Stimulated activated CD4-positive, alpha-beta T cell treated with anti-CD3 and anti-CD28 coated beads, Interleukin-12 subunit alpha, Interleukin-12 subunit beta, amount 100 ng/mL, for 4 hours (primary cell): Measurements from ENCODE around the gene CNIH1.
"Not testable (repeated sequence)": the region's sequence is repeated elsewhere in the genome, so short reads cannot be mapped to it uniquely, and the experiment has no call there.

ENCODE experiments used
- DNase-seq: peaks from one replicate; pipeline ENCODE4 v3.0.0-alpha.2; 2020

CNIH1 gene

DNA sequence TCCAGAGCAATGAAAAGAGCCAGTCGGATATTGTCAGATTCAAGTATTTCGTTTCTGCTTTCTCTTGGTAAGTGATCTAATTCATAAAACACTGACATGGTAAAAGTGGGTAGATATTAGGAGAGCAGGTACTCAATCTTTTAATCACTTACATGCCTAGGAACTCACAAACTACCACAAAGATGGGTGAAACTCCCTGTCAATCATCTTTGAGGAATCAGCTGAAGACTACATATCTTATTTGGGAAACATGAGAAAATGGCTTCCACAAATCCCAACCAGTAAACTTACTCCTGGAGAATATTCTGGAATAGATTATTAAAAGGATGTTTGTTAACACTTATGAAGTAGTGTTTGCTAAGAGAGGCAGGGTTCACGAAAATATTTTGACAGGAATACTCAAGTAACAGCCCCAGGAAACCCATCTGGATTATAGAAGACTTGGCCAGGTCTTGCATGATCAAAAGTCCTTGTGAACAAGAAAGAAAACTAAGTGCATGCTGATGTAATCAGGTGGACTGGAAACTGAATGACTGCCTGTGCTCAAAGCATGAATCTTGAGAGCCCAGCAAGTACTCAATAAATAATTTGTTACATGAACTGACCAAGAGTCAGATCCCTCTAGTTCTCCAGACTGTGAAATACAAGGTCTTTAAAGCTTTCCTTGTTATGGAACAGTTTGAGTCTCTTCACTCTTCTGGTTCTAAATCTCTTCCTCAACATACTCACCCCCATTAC, 15.5 kb downstream of the CNIH1 start:
- DNase-seq = no peak

DNA sequence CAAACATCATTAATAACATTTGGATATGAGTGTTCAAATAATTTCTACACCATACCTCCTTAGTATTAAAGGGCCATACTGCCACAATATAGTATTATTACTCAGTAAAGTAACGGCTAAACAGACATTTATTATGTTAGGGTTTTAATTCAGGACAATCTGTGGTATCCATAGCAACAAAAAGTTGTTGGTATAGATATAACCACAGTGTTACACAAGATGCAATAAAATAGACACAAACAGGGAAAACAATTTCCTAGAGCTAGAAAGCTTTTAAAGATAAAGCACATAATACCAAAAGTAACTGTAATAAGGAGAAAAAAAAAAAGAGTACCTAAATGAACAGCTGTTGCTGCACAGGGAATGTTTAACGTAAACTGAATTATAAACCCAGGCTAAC, 16.1 kb downstream of the CNIH1 start:
- DNase-seq = no peak

DNA sequence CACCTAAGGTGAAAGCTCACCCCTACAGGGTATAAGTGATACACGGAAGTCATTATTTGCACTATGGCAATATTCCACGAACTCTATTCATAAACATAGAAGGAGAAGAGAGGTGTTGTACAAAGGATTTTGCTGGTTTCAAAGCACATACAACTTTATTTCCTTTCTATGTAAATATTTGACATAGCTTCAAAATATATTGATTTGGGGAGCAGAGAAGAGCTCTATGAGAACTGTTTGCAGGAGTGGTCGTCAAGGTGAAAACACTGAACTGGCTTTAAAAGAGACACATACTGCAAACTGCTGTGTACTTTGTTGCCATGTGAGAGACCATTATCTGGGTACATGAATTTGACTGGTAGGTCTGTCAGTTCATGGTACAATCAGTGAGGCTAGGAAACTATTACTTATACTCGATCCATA, 16.7 kb downstream of the CNIH1 start:
- DNase-seq = no peak

DNA sequence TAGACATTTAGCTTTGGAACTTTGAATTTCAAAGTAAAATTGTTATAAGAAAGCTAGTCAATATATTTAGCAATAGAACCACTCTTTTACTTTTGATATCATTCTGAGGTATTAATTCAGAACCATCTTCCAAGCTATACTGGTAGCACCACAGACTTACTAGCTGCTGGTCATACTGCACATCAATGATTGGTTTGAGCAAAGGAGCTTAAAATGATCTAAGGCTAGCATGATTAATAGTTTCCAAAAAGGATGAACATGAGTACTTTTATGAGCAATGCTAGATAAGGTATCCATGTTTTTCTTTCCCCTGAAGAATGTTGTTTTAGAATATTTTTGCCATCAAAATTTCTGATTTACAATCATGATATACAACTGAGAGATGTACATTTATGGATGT, 17.2 kb downstream of the CNIH1 start:
- DNase-seq = no peak

DNA sequence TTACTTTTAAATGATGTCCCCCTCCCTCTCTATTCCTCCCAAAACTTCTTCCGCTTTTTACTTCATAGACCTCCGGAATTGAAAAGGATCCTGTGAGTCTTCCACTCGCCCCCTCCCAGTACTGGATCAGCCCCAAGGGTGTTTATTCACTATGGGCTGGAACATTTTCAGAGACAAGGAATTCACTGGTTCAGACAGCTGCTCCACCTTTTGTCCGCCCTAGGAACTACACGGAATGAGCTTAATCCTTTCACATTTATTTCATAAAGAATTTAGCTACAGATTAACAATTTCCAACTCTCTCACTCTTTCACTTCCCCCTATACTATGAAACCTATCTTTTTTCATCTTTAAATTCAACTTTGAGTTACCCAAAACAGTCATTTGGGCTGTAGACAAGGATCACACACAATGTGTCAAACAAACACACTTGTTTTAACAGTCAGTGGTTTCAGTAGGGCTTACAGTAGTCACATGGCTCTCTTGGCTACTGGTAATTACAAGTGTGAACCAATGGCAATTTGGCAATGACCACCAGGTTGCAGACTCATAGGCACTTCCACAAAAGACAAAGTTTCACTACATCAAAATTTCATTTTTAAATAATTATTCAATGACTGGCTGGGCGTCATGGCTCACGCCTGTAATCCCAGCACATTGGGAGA, 20.6 kb downstream of the CNIH1 start:
- no peak for DNase-seq

DNA sequence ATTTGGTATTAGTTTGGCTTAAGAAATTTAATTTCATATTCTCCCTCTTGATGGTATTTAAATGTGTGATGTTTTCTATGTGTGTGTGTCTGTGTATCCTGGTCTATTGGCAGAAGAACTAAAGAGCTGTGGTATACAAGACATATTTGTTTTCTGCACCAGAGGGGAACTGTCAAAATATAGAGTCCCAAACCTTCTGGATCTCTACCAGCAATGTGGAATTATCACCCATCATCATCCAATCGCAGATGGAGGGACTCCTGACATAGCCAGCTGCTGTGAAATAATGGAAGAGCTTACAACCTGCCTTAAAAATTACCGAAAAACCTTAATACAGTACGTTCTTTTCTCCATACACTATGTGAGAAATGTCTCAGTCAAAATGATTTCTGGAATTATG, 29.8 kb downstream of the CNIH1 start:
- DNase-seq = no peak

DNA sequence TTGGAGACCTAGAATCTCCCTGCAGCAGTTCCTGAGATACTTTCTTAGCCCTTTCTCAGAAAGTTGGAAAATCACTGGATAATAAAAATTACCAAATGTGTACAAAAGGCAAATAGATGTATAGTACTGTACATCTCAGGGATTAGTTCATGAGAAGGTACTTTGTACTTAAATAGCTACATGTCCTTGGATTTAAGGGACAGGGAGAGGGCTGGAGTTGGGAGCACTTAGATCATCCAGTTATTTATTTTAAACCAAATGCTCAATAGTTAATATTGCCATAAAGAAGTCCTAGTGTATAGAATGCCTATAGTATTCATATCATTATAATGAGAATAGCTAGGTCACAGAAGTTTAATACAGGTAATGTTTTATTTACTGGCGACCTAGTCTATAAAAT, 31.0 kb downstream of the CNIH1 start:
- no peak for DNase-seq

DNA sequence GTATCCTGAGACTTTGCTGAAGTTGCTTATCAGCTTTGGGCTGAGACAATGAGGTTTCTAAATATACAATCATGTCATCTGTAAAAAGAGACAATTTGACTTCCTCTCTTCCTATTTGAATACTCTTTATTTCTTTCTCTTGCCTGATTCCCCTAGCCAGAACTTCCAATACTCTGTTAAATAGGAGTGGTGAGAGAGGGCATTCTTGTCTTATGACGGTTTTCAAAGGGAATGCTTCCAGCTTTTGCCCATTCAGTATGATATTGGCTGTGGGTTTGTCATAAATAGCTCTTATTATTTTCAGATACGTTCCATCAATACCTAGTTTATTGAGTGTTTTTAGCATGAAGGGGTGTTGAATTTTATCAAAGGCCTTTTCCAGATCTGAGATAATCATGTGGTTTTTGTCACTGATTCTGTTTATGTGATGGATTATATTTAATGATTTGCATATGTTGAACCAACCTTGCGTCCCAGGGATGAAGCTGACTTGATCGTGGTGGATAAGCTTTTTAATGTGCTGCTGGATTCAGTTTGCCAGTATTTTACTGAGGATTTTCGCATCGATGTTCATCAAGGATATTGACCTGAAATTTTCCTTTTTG, 37.7 kb downstream of the CNIH1 start:
- not testable (repeated sequence) for DNase-seq

DNA sequence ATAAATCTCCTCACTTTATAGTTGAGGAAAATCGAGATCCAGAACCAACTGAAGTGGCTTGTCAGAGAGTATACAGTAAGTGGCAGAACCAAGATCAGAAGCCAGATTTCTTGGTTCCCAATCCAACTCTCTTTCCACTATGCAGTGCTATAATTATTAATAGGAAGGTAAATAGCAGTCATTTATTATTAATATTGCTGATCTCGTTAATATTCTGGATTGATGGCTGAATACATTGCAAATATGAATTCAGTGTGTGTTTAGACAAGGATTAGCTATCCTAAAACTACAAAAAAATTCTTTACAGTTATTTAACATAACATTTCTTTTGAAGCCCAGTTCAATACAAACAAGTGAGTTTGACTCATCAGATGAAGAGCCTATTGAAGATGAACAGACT, 41.6 kb downstream of the CNIH1 start:
- DNase-seq = no peak

DNA sequence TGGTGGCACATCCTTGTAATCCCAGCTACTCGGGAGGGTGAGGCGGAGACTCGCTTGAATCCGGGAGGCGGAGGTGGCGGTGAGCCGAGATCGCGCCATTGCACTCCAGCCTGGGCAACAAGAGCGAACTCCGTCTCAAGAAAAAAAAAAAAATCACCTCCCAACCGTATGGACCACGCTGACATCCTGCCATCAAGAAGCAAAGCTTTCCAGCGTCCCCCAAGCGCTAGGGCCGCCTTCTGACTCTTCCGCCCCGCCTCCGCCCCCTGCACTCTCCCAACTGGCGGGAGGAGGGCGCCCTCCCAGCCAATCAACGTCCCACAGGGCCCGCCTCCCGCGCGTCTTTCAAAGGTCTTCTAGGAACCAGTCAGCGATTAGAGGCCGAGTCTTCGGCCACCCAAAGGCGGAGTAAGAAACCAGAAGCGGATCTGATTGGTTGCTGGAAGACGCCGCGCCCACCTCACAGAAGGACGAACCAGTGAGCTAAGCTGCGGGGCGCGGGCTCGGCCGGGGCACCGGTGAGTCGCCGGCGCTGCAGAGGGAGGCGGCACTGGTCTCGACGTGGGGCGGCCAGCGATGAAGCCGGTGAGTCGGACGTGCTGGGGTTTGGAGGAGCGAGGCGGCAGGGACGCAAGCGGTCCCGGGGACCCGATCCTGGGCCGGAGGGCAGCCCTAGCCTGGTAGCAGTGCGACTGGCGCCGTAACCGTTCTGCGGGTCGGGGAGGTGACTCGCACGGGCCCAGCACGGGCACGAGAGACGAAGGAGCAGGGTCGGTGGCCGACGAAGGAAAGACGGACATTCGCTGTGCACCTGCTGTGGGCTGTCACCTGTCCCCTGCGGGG, 44.5 kb downstream of the CNIH1 start, which contains the start of gene CDKN3:
CDKN3 (plus strand) TSS at position 515 of the 843 bp plus-strand sequence; CDS start at position 577, 62 bp downstream.
- DNase-seq = peak; percentile 93

DNA sequence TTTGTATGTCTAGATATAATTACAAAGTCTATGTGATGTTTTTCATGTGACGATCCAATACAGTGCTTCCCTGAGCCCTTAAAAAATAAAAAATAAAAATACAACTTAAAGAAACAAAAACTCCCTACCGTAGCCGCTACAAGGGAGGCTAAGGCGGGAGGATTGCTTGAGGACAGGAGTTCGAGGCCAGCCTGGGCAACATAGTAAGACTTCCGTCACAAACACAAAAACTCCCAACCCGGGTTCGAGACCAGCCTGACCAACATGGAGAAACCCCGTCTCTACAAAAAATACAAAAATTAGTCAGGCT, 45.0 kb downstream of the CNIH1 start:
- no peak for DNase-seq

DNA sequence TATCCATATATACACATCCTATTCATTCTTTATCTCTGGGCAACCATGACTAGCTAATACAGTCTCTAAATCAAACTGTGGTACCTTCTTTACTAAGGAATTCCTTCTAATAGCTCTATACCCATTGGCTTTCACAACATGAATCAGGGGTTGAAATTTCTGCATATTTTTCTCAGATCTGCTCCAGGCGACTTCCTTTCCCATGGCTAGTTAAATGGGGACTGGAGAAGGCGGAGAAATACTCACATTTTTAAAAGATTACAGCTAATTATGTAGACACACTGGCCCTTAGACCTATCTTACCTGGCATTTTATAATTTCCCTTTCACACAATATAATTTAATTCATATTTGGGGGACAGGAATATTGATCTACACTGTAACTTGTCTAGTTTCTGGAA, 45.5 kb downstream of the CNIH1 start:
- no peak for DNase-seq

DNA sequence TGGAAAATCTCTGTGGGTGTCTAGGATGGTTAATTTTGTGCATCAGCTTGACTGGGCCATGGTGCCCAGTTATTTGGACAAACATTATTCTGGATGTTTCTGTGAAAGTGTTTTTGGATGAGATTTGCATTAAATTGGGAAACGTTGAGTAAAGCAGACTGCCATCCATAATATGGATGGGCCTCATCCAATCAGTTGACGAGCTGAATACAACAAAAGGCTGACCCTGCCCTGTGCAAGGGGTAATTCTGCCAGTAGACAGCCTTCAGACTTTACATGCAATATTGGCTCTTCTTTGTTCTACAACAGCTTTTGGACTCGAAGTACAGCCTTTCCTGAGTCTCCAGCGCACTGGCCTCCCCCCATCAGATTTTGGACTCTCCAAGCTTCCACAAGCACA, 45.9 kb downstream of the CNIH1 start:
- DNase-seq = no peak

DNA sequence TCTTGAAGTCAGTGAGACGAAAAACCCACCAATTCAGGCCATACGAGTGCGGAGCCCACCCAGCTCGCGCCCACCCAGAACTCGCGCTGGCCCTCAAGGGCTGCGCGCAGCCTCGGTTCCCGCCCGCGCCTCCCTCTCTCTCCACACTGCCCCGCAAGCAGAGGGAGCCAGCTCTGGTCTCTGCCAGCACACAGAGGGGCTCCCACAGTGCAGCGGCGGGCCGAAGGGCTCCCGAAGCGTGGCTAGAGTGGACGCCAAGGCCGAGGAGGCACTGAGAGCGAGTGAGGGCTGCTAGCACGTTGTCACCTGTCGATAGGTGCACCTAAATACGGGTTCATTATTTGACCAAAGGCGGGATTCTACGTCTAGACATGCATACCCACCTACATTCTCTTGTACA, 46.6 kb downstream of the CNIH1 start:
- no peak for DNase-seq

DNA sequence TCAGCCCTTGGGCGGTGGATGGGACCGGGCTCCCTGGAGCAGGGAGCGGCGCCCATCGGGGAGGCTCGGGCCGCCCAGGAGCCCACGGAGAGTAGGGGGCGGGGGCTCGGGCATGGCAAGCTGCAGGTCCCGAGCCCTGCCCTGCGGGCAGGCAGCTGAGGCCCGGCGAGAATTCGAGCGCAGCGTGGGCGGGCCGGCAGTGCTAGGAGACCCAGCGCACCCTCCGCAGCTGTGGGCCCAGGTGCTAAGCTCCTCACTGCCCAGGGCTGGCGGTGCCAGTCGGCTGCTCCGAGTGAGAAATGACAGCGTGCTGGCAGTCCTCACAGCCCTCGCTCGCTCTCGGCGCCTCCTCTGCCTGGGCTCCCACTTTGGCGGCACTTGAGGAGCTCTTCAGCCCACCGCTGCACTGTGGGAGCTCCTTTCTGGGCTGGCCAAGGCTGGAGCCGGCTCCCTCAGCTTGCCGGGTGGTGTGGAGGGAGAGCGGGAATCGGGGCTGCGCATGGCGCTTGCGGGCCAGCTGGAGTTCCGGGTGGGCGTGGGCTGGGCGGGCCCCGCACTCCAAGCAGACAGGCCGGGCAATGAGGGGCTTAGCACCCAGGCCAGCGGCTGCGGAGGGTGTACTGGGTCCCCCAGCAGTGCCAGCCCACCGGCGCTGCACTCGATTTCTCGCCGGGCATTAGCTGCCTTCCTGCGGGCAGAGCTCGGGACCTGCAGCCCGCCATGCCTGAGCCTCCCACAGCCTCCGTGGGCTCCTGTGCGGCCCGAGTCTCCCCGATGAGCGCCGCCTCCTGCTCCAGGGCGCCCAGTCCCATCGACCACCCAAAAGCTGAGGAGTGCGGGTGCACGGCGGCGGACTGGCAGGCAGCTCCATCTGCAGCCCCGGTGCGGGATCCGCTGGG, 47.9 kb downstream of the CNIH1 start:
- DNase-seq = not testable (repeated sequence)

DNA sequence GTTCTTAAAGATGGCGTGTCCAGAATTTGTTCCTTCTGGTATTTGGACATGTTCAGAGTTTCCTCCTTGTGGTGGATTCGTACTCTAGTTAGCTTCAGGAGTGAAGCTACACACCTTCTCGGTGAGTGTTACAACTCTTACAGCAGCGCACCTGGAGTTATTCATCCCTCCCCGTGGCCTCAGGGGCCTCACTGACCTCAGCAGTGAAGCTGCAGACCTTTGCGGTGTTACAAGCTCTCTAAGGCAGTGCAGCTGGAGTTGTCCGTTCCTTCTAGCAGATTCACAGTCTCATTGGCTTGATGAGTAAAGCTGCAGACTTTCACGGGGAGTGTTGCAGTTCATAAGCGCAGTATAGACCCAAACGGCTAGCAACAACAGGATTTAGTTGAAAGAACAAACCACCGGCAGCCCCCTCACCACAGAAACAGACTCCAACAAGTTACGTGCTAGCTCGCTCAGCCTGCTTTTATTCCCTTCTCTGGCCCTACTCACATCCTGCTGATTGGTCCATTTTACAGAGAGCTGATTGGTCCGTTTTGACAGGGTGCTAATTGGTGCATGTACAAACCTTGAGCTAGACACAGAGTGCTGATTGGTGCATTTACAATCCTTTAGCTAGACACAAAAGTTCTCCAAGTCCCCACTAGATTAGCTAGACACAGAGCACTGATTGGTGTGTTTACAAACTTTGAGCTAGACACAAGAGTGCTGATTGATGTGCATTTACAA, 48.9 kb downstream of the CNIH1 start:
- DNase-seq = no peak

DNA sequence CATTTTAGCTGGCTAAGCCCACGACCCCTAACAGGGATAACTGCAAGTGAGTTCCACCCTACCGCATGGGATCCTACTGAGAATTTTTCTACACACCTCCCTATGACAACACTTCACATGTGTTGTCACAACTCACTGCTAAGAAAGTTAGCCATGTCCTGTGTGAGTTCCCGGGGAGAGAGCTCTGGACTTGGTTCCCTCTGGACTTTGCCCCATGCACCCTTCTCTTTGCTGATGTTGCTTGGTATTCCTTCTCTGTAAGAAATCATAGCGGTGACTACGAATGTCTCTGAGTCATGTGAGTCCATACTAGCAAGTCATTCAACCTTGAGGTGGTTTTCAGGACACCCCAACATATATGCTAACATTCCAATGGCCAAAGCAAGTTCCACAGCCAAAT, 53.8 kb downstream of the CNIH1 start:
- DNase-seq = no peak

DNA sequence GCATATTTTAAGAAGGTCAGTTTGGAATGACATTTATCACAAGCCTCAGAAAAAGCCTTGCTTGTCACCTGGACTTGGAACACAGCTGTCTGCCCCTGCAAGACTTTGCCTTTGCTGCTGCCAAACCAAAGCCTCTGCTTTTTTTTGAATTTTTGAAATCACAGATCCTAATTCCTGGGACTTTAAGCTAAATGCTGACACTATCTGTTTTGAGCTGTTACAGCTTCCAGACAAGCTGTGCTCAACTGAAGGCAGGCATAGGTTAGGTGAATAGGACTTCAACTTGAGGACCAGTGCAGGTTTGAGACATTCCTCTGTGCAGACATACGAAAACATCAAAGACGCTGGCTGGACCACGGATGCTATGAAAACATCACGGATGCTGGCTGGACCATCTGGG, 55.6 kb downstream of the CNIH1 start:
- no peak for DNase-seq

DNA sequence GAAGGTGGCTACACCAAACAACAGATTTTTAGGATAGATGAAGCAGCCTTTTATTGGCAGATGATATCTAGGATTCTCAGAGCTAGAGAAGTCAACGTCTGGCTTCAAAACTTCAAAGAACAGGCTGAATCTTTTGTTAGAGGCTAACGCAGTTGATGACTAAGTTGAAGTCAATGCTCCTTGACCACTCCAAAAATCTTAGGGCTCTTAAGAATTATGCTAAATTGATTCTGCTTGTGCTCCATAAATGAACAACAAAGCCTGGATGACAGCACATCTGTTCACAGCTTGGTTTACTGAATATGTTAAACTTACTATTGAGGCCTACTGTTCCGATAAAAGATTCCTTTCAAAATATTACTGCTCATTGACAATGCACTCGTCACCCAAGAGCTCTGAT, 57.3 kb downstream of the CNIH1 start:
- DNase-seq = no peak

DNA sequence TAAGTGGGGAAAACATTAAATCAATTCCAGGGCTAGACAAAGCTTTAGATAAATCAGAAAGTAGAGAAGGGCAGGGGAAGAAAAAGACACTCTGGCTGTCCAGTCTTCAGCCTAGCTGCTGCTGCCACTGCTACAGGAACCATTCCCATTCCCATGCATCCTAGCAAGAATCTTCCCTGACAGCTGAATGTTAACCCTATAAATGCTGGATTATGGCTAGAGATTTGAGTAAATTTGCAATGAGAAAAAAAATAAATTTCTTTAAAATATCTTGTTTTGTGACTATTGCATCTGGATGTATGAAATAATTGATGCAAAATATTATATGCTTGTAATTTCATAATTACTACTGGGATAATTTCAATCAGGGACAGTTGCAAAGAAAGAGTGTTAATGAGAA, 59.4 kb downstream of the CNIH1 start:
- no peak for DNase-seq

DNA sequence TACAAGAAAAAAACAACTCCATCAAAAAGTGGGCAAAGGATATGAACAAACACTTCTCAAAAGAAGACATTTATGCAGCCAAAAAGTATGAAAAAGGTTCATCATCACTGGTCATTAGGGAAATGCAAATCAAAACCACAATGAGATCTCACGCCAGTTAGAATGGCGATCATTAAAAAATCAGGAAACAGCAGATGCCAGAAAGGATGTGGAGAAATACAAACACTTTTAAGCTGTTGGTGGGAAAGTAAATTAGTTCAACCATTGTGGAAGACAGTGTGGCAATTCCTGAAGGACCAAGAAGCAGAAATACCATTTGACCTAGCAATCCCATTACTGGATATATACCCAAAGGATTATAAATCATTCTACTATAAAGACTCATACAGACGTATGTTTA, 60.6 kb downstream of the CNIH1 start:
- not testable (repeated sequence) for DNase-seq

DNA sequence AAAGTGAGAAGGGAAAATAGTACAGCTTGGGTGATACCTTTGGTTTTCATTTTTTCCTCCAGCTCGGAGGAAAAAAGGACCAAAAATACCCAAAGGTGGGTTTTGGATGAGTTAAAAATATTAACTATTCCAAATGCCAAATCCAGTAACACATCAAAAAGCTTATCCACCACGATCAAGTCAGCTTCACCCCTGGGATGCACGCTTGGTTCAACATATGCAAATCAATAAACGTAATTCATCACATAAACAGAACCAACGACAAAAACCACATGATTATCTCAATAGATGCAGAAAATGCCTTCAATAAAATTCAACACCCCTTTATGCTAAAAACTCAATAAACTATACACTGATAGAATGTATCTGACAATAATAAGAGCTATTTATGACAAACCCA, 62.3 kb downstream of the CNIH1 start:
- not testable (repeated sequence) for DNase-seq
